NCI-H2029 (cell line): ENCODE results near the gene PALLD.
"Not testable (repeated sequence)": the region's sequence is repeated elsewhere in the genome, so short reads cannot be mapped to it uniquely, and the experiment has no call there.

Source experiments
- DNase-seq: peaks from one replicate; lab custom pipeline; 2025; lab: John Stamatoyannopoulos, UW

PALLD gene

DNA sequence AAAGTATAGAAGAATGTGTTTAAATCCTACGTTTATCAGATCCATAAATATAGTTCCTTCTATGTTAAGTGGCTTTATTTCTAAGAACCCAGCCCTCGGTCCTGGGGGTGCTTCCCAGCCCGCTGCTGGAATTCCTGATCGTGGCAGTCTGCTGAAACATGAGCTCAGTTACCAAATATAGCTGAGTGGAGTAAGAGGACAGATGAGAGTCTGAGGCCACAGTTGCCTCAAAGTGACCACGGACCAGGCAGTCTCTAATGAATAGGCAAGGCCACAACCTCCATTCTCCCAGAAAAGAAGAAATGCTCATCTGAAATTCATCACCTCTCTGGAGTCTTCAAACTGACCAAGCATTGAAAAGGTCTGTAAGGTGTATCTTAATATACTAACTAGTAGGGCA lies at the start of gene PALLD:
PALLD (plus strand) TSS at position 219 of the 400 bp plus-strand sequence.
- peak; percentile 11 for DNase-seq

DNA sequence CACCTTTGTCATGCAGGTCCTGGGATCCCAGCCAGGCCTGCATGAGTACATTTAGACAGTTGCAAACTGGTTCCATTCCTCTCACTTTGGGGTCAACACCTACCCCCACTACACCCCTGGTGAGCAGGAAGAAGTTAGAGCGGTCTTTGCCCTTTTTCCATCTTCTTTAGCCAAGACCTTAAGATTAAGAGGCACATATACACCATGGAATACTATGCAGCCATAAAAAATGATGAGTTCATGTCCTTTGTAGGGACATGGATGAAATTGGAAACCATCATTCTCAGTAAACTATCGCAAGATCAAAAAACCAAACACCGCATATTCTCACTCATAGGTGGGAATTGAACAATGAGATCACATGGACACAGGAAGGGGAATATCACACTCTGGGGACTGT lies 47.8 kb upstream of the PALLD start:
- not testable (repeated sequence) for DNase-seq

DNA sequence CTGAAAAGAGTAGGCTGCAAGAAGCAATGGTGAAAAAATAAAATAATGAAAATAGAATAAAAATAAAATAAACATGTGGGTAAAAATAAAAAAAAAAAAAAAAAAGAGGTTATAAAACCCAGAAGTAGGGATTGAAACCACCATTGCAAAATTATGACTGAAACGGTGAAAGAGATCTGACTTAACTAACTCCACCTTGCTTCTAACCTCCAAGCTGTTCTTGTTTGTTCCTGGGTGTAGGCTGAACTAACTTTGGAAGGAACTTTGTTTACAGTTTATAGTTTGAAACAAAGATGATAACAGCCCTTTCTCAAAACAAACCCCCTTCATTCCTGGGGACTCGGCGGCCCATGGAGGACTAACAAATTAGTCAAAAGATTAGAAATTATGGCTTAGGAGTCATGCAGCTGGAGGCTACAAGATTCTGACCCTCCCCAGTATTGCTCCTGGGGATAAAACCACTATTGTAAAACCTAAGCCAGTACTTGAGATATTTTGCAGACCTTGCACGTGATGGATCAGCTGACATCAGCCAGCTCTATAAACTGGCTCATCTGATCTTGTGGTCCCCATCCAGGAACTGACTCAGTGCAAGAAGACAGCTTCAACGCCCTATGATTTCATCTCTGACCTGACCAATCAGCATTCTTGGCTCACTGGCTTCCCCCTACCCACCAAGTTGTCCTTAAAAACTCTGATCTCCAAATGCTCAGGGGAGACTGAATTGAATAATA lies 47.0 kb upstream of the PALLD start:
- DNase-seq, result no peak

DNA sequence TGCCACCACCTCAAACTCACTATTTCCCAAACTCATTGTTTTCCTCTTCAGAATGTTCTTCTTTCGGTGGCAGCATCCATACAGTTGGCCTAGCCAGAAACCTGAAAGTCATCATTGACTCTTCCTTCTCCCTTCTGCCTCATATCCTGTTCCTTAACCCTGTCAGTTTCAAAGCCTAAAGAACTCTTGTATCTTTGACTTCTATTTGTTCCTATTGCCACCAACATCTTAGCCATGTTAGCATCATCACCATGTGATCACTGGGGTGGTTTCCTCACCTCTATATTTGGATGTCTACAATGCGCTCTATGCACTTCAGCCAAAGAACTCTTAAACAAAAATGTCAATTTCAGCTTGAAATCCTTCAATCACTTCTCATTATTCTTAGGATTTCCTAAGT lies 45.5 kb upstream of the PALLD start:
- no peak for DNase-seq

- DNase-seq, result peak; percentile 8
Measured at GRCh38 chr4:168451744-168452390, 45.0 kb upstream of the PALLD start.

GRCh38 chr4:168453146-168453545 lies 43.7 kb upstream of the PALLD start:
- no peak for DNase-seq

GRCh38 chr4:168458256-168458655 lies 38.6 kb upstream of the PALLD start:
- DNase-seq, result not testable (repeated sequence)

- DNase-seq, result no peak
Measured at GRCh38 chr4:168461821-168462220, 35.0 kb upstream of the PALLD start.

GRCh38 chr4:168472920-168473319 lies 23.9 kb upstream of the PALLD start:
- DNase-seq, result no peak

- DNase-seq, result no peak
Measured at GRCh38 chr4:168474660-168475320, 22.1 kb upstream of the PALLD start.

GRCh38 chr4:168475745-168476144 lies 21.1 kb upstream of the PALLD start:
- peak; percentile 52 for DNase-seq

- DNase-seq, result no peak
Measured at GRCh38 chr4:168478868-168479267, 18.0 kb upstream of the PALLD start.

GRCh38 chr4:168480931-168481611 lies 15.8 kb upstream of the PALLD start:
- DNase-seq, result peak; percentile 18

GRCh38 chr4:168483811-168484210 lies 13.0 kb upstream of the PALLD start:
- no peak for DNase-seq

GRCh38 chr4:168484626-168485025 lies 12.2 kb upstream of the PALLD start:
- no peak for DNase-seq

DNA sequence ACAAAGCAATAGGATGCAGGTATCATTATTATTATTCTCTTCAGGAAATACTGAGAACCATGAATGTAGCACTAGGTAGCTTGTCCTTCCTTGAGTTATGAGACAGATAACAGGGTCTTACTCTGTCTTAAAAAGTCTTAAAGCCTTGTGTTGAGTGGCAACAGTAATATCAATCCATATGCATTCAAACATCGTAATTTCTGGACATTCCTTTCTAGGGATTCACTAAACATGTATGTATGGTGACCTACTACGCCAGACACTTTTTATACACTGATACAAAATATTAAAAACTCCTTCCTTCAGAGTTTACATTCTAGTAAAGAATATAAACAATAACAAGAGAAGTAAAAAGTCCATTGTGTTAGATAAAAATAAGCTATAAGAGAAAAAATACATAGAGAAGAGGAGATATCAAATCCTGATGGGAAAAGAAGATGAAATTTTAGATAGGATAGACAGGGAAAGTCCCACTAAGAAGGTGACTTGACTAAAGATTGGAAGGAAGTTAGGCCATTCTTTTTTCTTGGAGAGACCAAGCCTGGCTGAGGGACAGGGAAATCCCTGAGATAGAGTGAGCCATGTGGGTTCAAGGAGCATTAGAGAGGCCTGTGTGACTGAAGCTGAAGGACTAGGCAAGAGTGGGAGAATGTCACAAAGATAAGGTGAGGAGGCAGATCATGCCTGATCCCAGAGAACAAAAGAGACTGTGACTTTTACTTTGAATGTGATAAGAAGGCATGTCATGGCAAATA lies 11.5 kb upstream of the PALLD start:
- DNase-seq, result no peak

- no peak for DNase-seq
Measured at GRCh38 chr4:168486912-168487281, 10.0 kb upstream of the PALLD start.

DNA sequence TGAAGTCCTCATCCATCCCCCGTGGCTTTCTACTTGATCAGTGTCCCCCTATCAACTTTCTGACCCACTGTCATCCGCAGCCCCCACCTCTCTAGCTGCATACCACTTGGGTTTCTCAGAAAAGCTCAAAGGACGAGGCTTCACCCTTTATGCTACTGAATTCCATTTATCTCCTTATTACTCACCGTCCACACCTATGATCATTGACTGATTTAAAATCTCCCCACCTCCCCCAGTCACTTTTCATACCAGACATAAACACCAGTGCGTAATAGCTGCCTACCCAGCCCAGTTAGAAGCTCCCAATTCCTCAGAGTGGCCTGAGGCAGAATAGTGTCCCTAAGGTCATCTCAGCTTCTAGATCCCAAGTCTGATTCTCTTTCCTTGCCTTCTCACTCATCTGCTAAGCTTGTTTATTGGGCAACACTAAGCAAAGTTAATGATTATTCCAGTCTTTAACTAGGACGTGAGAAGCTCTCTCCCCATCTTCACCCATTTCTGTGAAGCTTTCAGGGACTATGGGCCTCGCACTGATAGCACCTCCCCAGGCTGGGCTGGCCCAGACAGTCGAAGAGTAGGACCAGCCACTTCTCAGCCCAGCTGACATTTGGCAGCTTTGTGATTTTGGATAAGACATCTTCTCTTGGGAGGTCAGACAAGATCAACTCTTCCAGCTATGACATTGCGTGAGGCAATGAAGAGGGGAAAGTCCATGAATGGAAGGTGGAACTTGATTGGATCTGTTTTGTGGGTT lies 9.4 kb upstream of the PALLD start:
- DNase-seq, result no peak

DNA sequence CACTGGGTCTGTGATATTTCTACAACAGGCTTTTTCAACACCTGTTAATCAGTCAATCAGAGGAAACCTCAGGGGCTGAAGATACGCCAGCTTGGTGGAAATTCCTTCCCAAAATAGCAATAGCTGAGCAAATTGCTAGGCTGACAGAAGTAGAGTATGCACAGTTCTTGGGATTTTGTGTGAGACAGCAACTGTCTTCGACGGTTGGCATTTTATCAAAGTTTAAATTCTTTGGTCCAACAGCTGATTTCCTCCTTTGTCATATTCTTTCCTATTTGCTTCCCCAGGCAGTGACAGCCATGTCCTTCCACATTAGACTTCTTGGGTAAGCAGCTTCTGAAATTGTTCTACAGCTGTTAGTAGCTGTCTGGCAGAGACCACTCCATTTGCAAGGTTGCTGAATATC lies 8.0 kb upstream of the PALLD start:
- DNase-seq, result no peak

GRCh38 chr4:168489616-168490015 lies 7.2 kb upstream of the PALLD start:
- no peak for DNase-seq

- no peak for DNase-seq
Measured at GRCh38 chr4:168490711-168491110, 6.1 kb upstream of the PALLD start.
